GM21447 (cell line): ENCODE measurements around the gene RXRA.

Source experiments
- ATAC-seq: cut with Tn5 transposase; IDR thresholded peaks from one replicate; pipeline ENCODE4 v1.9.1; 2021; ENCODE audit not compliant: unreplicated experiment

The RXRA gene

GRCh38 chr9:134395737-134396257 is 69.5 kb downstream of the RXRA start:
- no peak for ATAC-seq

GRCh38 chr9:134396258-134396742 is 70.0 kb downstream of the RXRA start:
- peak; percentile 41 for ATAC-seq

- ATAC-seq: peak; percentile 6
These were observed 70.6 kb downstream of the RXRA start for GRCh38 chr9:134396825-134397224.

GRCh38 chr9:134398756-134399155 is 72.5 kb downstream of the RXRA start:
- no peak for ATAC-seq

- no peak for ATAC-seq
These were observed 73.3 kb downstream of the RXRA start for GRCh38 chr9:134399435-134400056.

GRCh38 chr9:134400283-134400682 is 74.0 kb downstream of the RXRA start:
- no peak for ATAC-seq

GRCh38 chr9:134401391-134401790 is 75.1 kb downstream of the RXRA start:
- ATAC-seq: no peak

GRCh38 chr9:134402182-134402581 is 75.9 kb downstream of the RXRA start:
- no peak for ATAC-seq

GRCh38 chr9:134403292-134403681 is 77.0 kb downstream of the RXRA start:
- no peak for ATAC-seq

- ATAC-seq: no peak
These were observed 77.5 kb downstream of the RXRA start for GRCh38 chr9:134403682-134404301.

- no peak for ATAC-seq
These were observed 78.4 kb downstream of the RXRA start for GRCh38 chr9:134404376-134405358.

- no peak for ATAC-seq
These were observed 79.3 kb downstream of the RXRA start for GRCh38 chr9:134405527-134405926.

GRCh38 chr9:134406366-134407120 is 80.3 kb downstream of the RXRA start:
- no peak for ATAC-seq

- ATAC-seq: peak; percentile 57
These were observed 81.0 kb downstream of the RXRA start for GRCh38 chr9:134407121-134407779.

GRCh38 chr9:134408389-134408788 is 82.1 kb downstream of the RXRA start:
- ATAC-seq: no peak

- ATAC-seq: no peak
These were observed 82.9 kb downstream of the RXRA start for GRCh38 chr9:134408939-134409737.

- ATAC-seq: no peak
These were observed 84.0 kb downstream of the RXRA start for GRCh38 chr9:134410071-134410834.

GRCh38 chr9:134410835-134411217 is 84.6 kb downstream of the RXRA start:
- no peak for ATAC-seq
